Measurements from ENCODE around the gene N4BP2. TPM values are rescaled to one million over a fixed set of nuclear protein-coding genes. Genes with fewer than 3 reads are reported as not detected.
A peak's percentile ranks its signal among the peaks of the same experiment; 100 is the strongest.

Gene N4BP2
- total RNA-seq, 1 donor from 2014 or later: 41.0 TPM

DNA sequence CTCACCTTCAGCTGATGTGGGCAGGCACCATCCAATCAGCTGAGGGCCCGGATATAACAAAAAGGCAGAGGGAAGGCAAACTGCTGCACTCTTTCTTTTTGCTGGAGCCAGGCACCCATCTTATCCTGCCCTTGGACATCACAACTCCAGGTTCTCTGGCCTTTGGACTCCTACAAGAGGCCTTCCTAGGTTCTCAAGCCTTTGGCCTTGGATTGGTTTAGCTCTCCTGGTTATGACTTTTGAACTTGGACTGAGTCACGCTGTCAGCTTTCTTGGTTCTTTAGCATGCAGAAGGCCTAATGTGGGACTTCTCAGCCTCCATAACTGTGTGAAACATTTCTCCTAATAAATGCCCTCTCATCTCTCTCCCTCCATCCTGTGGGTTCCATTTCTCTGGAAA is 23.0 kb upstream of the N4BP2 start:
- TF ChIP-seq, protein P1, sequence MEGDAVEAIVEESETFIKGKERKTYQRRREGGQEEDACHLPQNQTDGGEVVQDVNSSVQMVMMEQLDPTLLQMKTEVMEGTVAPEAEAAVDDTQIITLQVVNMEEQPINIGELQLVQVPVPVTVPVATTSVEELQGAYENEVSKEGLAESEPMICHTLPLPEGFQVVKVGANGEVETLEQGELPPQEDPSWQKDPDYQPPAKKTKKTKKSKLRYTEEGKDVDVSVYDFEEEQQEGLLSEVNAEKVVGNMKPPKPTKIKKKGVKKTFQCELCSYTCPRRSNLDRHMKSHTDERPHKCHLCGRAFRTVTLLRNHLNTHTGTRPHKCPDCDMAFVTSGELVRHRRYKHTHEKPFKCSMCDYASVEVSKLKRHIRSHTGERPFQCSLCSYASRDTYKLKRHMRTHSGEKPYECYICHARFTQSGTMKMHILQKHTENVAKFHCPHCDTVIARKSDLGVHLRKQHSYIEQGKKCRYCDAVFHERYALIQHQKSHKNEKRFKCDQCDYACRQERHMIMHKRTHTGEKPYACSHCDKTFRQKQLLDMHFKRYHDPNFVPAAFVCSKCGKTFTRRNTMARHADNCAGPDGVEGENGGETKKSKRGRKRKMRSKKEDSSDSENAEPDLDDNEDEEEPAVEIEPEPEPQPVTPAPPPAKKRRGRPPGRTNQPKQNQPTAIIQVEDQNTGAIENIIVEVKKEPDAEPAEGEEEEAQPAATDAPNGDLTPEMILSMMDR (IDR thresholded peaks at IDR 0.05; ENCODE audit: unreplicated experiment): no peak
- DNase-seq (ENCODE audit: low spot score in 2 of 2, unreplicated experiment in 2 of 2): no peak
- H3K4me1 Mint-ChIP-seq: no peaks in the 10 kb centered on the region
- no peaks in the 10 kb centered on the region for H3K27me3 Mint-ChIP-seq (ENCODE audit: low read depth)
- H3K27ac Mint-ChIP-seq: no peak overlapping the region
- H3K9me3 Mint-ChIP-seq: no peaks in the 10 kb centered on the region
- no peak overlapping the region for H3K4me3 Mint-ChIP-seq
- H3K36me3 Mint-ChIP-seq: no peaks in the 10 kb centered on the region

DNA sequence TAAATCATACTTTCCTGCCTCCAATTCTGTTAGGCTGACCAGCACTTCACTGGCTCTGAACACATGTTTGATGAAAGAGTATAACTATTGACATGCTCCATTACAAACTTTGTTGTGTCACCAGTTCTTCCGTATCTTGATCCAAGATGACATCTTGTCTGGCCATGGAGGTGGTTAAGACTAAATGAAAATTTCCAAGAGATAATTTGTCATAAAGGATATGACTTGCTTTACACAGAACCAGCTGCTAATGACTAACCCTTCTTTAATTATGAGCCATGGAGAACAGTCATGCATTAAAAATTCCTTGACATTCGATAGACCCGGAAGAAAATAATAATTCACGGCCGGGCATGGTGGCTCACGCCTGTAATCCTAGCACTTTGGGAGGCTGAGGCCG is 17.7 kb upstream of the N4BP2 start:
- Mint-ChIP-seq H3K27me3 (ENCODE audit: low read depth) (no peaks in the 10 kb centered on the region), H3K36me3 (no peaks in the 10 kb centered on the region), H3K4me1 (no peaks in the 10 kb centered on the region), H3K9me3 (no peaks in the 10 kb centered on the region), H3K4me3 (no peak overlapping the region), H3K27ac (no peak overlapping the region)
- DNase-seq (ENCODE audit: low spot score in 2 of 2, unreplicated experiment in 2 of 2): no peak
- TF ChIP-seq, protein P1 (IDR thresholded peaks at IDR 0.05; ENCODE audit: unreplicated experiment): no peak

DNA sequence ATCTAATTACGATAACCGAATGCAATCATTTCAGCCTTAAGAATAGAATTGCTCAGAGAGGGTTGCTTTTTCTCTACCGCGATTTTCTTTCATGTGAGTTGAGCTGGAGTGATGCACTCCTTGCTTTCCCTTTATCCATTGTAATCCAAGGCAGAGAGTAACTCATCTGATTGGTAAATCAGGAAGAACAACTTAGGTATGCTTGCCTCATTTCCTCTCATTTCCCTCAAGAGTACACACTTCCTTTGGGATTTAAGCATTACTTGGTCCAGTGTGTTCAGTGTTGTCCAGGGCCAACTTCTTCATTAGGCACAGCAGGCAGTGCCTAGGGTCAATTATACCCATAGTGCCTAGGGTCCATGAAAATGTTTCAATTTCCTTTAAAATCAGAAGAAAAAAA is 15.7 kb upstream of the N4BP2 start:
- Mint-ChIP-seq H3K27me3 (ENCODE audit: low read depth) (no peaks in the 10 kb centered on the region), H3K36me3 (no peaks in the 10 kb centered on the region), H3K4me3 (no peak overlapping the region), H3K4me1 (no peaks in the 10 kb centered on the region), H3K9me3 (no peaks in the 10 kb centered on the region), H3K27ac (peak overlapping the region; percentile 16)
- TF ChIP-seq, protein P1 (IDR thresholded peaks at IDR 0.05; ENCODE audit: unreplicated experiment): no peak
- no peak for DNase-seq (ENCODE audit: low spot score in 2 of 2, unreplicated experiment in 2 of 2)

DNA sequence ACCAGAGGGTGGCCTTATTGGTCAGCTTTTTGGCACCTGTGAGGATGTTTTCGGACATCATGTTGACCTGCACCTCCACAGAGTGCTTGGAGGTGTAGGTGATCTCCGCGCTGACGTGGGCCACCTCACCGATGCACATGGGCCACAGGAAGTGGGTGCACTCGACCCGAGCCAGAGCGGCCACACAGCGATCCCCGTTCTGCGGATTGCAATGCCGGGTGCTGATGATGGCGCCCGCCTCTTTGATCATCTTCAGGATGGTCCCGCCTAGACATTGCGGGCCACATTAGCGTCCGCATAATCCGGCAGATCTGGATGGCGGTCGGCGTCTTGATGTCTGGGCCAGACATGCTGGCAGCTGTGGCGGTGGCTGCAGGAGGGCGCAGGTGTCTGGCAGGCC is 12.9 kb upstream of the N4BP2 start:
- Mint-ChIP-seq H3K4me1 (peaks cover 6% of the 10 kb centered on the region), H3K27ac (no peak overlapping the region), H3K36me3 (no peaks in the 10 kb centered on the region), H3K27me3 (ENCODE audit: low read depth) (no peaks in the 10 kb centered on the region), H3K9me3 (no peaks in the 10 kb centered on the region), H3K4me3 (no peak overlapping the region)
- DNase-seq (ENCODE audit: low spot score in 2 of 2, unreplicated experiment in 2 of 2): no peak
- TF ChIP-seq, protein P1 (IDR thresholded peaks at IDR 0.05; ENCODE audit: unreplicated experiment): no peak

DNA sequence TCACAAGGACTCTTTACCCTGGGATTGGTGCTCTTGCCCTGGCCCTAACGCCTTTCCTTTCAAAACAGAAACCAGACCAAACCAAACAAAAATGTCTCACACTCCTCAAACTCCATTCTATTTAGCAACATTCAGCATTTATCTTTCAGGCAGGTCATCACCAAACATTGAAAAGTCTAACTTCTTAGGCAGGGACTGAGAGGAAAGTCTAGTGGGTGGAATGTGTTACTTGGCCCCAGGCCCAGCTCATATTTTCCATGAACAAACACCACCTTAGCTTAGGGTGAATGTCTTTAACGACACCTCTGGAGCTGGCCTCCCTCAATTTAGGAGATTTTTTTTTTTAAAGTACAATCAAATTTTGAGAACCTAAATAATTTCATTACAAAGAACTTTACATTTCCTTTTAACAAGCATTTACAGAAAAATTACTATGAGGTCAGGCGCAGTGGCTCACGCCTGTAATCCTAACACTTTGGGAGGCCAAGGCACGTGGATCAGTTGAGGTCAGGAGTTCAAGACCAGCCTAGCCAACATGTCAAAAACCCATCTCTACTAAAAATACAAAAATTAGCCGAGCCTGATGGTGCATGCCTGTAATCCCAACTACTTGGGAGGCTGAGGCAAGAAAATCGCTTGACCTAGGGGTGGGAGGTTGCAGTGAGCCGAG is 10.2 kb upstream of the N4BP2 start:
- TF ChIP-seq, protein P1 (IDR thresholded peaks at IDR 0.05; ENCODE audit: unreplicated experiment): no peak
- Mint-ChIP-seq H3K36me3 (no peaks in the 10 kb centered on the region), H3K4me1 (peaks cover 6% of the 10 kb centered on the region), H3K9me3 (no peaks in the 10 kb centered on the region), H3K27me3 (ENCODE audit: low read depth) (no peaks in the 10 kb centered on the region), H3K27ac (peak overlapping the region; percentile 86), H3K4me3 (no peak overlapping the region)
- no peak for DNase-seq (ENCODE audit: low spot score in 2 of 2, unreplicated experiment in 2 of 2)

DNA sequence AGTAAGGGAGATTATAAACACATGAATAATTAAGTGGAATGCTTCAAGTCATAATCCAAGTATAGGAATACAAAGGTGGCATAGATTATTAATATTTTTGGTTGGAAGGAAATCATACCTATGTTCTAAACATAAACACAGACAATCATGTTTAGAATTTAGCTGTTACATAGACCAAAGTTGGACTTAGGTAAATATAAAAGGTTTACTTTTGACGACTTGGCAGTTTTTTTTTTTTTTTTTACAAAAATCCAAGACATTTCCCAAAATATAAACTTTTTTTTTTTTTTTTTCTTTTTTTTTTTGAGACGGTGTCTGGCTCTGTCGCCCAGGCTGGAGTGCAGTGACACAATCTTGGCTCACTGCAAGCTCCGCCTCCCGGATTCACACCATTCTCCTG is 3.5 kb upstream of the N4BP2 start:
- no peaks in the 10 kb centered on the region for H3K36me3 Mint-ChIP-seq
- TF ChIP-seq, protein P1 (IDR thresholded peaks at IDR 0.05; ENCODE audit: unreplicated experiment): no peak
- no peak overlapping the region for H3K27ac Mint-ChIP-seq
- no peak overlapping the region for H3K4me3 Mint-ChIP-seq
- H3K4me1 Mint-ChIP-seq: peaks cover 16% of the 10 kb centered on the region
- H3K9me3 Mint-ChIP-seq: no peaks in the 10 kb centered on the region
- DNase-seq (ENCODE audit: low spot score in 2 of 2, unreplicated experiment in 2 of 2): no peak
- no peaks in the 10 kb centered on the region for H3K27me3 Mint-ChIP-seq (ENCODE audit: low read depth)
